Right ventricle myocardium inferior (tissue), 1 donor: Measurements from ENCODE around the gene YPEL2. TPM values are rescaled to one million over a fixed set of nuclear protein-coding genes. Genes with fewer than 3 reads are reported as not detected.

Experiments used
- ATAC-seq: fragments of 200-7000 bp; cut with Tn5 transposase; one replicate; pipeline ENCODE4 v1.9.1; 2020; ENCODE audit warnings: mild to moderate bottlenecking, moderate library complexity
- DNase-seq: peaks from one replicate; pipeline ENCODE4 v3.0.0; 2021; ENCODE audit errors: missing footprints
- intact Hi-C: fragments of 100-400 bp; cut with DNase I; formaldehyde crosslinking; loops from one replicate; pipeline ENCODE4 v1.11.0; 2022
- total RNA-seq: library from RNA; stranded (reverse); fragmentation: NEBNext Ultra II Directional; extraction: Animal tissue kit (Norgen Biotek cat#: 25700); gene quantifications from one replicate; pipeline ENCODE4 v1.2.1, GENCODE V29; 2021
- donor health status: DM: no; HTN: yes; CAD: no; lungs with severe emphysema.

The YPEL2 gene
- total RNA-seq, 1 donor from 2014 or later: 32.7 TPM

DNA sequence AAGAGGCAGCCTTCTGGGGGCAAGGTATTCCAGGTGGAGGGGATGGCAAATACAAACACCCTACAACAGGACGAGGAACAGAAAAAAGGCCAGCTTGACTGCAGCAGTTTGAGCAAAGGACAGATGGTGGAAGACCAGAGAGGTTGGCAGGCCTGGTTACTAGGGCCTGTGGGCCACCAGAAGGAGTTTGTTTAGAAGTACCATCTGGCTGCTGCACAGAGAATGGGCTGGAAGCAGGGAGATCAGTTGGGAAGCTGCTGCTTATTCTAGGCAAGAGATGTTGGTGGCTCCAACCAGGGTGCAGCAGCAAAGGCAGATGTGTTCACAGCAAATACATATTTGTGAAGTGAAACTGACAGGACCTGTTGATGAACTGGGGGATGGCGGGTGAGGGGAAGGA is 2.9 kb upstream of the YPEL2 start:
- ATAC-seq: no peak
- DNase-seq: no peak
- intact Hi-C loops: no loop called here

DNA sequence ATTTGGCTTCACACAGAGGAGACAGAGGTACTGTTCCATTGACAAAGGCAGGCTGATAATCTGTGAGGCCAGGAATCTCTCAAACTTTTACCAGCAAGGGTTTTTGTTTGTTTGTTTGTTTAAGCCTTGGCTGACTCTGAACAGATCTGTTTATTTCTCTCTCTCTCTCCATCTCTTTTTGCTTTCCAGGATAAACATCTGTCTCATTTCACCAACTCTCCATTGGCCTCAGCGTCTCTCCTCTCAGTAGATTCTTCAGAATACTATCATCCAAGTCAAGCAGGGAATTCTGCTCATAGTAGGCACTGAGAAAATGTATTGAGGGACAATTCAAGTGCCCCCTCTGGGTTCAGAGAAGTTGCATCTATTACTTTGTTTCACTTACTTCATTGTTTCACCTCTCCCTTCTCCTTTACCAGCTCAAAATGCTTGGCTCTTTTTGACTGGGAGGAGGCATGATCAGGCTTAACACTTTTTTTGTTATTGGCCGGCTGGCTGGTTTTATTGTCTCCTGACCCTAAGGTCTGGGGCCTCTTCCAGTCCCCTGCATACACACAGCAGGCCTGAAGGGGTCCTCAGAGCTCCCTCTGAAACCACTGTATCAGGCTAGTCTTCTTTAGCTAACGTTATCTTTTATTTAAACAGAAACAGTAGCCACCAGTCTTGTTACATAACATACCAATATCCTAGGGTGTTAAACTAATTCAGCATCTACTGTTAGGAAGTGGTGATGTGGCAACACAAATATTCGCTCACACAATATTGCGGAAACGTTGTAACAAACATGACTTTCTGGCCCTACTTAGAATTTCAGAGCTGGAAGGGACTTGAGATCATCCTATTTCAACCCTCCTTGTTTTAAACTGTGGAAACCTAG is 2.0 kb upstream of the YPEL2 start:
- intact Hi-C loops: loop anchor here (1.0 kb wide), 2 partner anchors 94 to 112 kb away; no protein-coding TSS in a partner anchor
- ATAC-seq (peak; percentile 70), DNase-seq (no peak)

DNA sequence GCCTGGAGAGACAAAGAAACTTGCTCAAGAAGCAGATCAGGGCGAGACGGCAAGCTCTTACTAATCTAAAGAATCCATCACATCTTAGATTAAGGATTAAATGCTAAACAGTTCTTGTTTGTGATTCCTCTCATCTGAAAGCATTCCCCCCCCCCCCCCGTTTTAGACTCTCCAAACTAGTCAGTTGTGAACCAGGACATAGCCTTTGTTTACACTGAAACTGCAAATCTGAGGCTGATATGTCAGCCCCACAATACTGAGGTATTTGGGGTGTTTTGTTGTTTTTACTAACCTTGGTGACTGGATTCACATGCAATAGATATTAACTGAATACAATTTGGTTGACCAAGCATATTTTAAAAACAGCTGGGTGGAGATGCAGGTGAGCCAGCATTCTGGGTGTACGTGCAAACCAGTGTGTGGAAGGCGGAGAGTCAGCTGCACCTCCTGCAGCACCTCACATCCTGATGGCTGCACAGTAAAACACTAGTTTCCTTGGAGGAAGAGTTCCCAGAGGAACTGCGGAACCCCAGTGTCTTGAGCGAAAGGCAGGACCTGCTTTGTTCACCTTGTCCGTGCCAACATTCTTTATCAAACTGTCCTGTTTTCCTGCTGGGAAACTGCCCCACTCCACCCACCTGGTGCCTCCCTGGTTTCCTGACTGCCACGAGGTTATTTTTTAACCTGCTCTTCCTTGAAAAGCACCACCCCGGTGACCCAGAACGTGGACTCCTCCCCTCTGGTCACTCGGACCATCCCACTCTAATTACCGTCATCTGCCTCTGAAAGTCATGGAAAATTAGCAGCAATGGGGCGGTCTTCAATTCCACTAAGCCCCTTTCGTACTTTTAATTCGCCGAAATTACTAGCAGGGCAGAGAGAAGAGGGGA is 1.2 kb upstream of the YPEL2 start:
- intact Hi-C loops: loop anchor here (1.0 kb wide), 1 partner anchor 93 kb away; no protein-coding TSS in a partner anchor
- DNase-seq (no peak), ATAC-seq (no peak)

DNA sequence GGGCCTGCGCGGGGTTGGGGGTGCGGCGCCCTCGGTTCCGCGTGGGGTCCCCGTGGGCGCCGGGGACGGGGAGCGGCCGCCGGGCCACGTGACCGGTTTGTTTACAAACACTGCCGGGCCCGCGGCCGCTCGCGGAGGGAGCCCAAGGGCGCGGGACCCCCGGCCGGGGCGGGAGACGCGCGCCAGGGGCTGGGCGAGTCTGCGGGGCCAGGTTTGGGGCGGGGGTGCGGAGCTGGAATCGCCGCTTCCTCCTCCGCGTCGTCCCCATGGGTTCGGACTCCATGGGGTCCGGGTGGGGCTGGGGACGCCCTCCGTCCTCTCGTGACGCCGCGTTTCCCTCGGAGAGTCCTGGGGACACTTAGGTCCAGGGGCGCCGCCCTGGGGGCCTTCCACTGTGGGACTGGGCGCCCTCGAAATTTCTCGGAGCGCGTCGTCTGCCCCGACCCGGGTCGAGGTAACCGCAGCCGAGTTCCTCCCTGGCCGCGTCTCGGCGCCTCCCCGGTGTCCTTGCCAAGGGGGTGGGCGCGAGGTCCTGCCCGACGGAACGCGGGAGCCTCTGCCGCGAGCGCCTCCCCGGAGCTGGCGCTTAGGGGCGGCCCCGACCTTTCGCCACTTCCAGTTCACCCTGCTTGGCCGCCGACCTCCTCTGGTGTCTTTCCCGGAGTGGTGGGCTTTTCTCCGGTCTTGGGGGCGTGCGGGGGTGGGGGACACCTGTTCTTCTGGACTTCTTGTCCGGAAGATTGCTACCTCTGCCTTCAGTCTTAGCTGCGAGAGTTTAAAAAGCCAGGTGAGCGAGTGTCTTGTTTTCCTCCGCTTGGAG is 684 bp downstream of the YPEL2 start:
- intact Hi-C loops: no loop called here
- peak; percentile 38 for ATAC-seq
- DNase-seq: peak; percentile 86

DNA sequence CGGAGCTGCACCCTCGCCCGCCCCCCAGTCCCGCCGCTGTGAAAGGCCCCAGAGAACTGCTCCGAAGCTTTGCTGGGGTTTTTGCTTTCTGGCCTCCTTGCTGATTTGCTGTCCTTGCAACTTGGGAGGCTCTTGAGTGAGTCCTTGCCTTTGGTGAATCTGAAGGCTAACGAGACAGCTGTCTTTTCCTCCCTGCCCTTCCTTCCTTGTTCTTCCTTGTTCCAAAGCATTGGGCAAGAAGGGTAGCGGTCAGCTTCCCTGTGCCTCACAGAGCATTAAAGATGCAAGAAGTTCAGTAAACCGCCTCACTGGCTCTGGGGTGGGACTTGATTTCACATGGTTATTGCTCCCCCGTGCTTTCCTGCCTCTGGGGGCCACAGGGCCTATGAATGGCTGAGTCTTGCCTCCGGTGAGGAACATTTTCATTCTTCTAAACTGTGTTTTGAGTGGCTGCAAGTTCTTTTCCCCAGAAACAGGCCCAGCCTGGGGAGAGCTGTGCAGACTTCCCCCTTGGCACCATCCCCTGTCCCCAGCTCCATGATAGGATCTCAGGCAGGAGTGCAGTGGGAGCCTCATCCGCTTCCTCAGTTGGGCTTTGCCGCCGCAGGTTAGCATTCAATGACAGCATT is 1.4 kb downstream of the YPEL2 start:
- ATAC-seq (peak; percentile 5), DNase-seq (no peak)
- intact Hi-C loops: no loop called here

DNA sequence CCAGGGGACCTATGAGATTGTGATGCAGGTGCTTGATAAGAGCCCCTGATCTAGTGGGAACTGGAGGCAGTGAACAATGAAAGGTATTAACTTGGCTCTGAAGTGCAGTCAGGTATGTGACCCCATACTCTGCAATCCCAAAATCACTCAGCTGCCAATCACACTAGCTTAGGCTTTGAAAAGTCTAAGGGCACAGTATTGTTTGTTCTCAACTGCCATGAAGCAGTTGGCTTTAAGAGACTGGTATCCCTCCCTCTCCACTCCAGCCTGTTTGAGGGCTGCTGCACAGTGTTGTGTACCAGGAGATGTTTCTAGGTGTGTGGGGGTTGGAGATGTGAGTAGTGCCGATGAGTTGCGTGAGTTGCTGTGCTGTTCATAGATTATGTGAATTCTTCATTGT is 2.4 kb downstream of the YPEL2 start:
- intact Hi-C loops: loop anchor here (2.0 kb wide), 1 partner anchor 31 kb away; no protein-coding TSS in a partner anchor
- ATAC-seq: no peak

DNA sequence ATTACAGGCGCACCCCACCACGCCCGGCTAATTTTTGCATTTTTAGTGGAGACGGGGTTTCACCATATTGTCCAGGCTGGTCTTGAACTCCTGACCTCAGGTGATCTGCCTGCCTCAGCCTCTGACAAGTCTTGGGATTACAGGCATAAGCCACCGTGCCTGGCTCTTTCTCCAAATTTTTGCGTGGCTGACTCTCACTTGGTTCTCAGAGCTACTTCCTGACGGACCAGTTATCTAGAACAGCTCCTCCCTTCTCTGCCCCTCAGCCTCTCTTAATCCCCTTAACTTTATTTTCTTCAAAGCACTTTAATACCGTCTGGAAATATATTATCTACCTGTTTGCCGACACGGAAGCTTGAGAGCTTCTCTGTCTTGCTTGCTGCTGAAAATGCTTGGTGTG is 4.2 kb downstream of the YPEL2 start:
- DNase-seq: no peak
- intact Hi-C loops: loop anchor here (2.0 kb wide), 1 partner anchor 29 kb away; no protein-coding TSS in a partner anchor

More for the DNA sequence above, 2.4 kb downstream of the YPEL2 start:
- DNase-seq: no peak

DNA sequence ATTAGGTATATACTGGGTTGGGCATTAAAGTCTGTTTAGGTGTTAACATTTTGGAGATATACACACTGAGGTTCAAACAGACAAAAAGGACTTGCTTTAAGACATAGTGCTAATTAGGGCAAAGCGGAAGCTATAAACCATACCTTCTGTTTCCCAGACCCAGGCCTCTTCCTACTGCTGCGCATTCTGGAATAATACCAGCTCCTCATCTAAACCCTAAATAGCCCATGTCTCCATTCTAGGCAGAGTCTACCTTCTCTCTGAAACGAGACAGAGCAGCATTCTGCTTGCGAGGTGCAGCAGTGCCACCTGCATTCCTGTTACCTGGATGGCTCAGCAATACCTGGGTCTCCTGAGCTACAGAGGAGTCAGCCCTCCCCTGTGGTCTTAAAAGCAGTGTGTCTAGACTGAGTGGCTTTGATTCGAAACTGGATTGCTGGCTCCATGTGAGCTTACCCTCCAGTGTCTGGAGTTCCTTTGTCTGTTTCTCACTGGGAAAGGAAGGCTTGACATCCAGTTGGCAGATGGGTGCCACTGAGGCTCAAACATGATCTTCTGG is 6.4 kb downstream of the YPEL2 start:
- intact Hi-C loops: no loop called here
- DNase-seq (no peak), ATAC-seq (no peak)

More for the DNA sequence above, 4.2 kb downstream of the YPEL2 start:
- ATAC-seq: no peak

DNA sequence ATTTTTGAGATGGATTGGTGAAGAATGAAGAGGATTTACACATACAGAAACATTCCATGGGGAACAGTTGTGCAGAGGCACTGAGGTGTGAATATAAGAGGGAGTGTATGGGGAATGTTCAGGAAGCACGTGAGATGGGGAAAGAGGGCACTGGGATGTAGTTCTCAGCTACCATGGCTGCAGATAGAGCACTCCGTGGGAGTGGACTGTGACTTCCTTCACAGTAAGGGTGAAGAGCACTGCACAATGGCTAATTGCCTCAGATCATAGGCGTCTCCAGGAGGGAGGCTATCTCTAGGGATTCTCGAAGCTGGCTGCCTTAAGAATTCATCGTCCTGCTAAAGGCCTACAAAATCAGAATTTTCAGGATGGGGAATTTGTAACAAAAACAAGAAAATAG is 7.0 kb downstream of the YPEL2 start:
- ATAC-seq: no peak
- intact Hi-C loops: no loop called here
- no peak for DNase-seq

DNA sequence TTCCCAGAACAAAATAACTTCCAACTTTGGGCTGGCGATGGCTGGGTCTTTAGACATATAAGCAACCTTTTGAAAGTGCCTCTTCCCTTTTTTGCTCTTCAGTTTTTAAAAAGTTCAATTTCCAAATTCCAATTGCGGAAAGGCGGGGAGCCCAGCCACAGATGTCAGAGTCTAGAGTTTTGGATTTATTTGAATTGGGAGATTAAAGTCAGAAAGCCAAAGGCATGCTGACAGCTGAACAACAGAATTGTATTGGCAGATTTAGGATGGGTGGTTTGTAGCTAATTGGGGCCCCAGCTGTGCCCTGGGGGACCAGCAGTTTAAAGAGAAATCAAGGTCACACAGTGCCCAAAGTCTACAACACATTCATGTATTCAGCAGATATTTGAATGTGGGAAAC is 10.5 kb downstream of the YPEL2 start:
- intact Hi-C loops: no loop called here

DNA sequence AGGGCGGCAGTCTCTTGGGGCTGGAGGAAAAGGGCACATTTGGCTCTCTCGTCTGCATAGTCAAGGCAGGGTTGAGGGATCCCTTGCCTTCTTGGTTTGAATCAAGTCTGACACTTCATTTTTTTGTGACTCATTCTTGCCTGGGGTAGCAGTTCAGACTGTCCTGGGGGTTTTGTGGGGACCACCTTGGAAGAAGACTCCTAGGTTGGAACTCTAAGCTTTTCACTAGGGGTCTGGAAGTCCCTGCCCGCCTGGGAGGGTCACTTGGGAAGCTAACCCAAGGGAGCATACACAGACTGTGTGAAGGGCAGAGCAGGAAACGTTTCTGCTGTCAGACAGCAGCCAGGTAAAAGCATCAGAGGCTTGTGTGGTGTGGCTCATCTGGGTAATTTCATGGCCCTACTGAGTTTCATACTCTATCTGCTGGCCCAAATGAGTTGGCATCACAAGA is 11.3 kb downstream of the YPEL2 start:
- no peak for DNase-seq

More for the DNA sequence above, 10.5 kb downstream of the YPEL2 start:
- no peak for DNase-seq
- no peak for ATAC-seq

DNA sequence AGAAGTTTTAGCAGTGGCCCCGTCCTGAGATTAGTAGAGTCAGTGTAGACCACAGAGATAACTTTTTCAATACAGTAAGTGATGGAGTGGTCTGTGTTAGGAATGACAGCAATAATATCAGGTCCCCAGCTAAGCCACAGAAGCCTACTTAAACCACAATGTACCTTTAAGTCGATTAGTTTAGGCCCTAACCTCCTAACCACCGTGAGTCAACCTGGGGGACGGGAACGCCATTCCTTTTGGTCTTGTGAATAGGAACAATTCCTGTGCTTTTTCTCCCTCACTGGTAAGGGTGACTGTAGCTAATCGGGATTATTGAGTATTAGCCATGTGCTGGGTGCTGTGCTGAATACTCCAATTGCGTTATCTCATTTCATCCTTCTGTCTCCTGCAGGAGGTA is 14.0 kb downstream of the YPEL2 start:
- intact Hi-C loops: no loop called here
- no peak for ATAC-seq
- DNase-seq: no peak

More for the DNA sequence above, 11.3 kb downstream of the YPEL2 start:
- ATAC-seq: no peak
- intact Hi-C loops: no loop called here

DNA sequence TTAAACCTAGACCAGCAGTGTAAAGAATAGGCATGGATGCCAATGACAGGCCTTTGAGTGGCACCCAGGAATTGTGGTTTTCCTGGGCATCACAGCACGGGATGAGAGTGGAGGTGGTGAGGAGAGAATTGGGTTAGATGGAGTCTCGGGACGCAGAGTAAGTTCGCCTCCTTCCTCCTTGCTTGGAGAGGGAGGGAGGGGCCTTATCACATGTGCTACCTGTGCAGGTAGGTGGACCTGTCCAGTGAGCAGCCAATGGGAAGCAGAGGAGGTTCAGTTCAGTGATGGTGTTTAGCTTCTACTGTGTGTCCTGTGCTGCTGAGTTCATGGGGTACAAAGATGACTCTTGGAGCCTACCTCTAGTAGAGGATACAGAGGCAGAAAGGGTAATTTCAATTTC is 14.9 kb downstream of the YPEL2 start:
- intact Hi-C loops: no loop called here
- ATAC-seq: no peak
- DNase-seq: no peak

DNA sequence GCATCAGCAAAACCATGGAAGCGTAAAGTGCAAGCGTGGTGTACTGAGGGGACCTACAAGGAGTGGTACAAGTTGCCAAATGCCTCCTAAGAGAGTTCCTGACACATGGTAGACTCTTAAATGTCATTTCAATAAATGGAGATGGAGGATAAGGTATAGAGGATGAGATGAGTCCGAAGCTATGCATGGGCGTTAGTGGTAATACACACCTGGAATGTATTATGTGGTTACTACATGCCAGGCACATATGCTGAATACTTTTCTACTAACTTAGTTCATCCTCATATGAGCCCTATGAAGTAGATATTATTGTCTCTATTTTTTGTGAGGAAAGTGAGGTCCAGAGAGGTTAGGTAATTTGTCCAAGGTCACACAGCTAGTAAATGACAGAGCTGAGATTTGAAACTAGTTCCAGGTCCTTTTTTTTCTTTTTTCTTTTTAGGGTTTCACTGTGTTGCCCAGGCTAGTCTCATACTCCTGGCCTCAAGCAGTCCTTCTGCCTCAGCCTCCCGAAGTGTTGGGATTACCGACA is 15.5 kb downstream of the YPEL2 start:
- no peak for ATAC-seq
- no peak for DNase-seq
- intact Hi-C loops: no loop called here

DNA sequence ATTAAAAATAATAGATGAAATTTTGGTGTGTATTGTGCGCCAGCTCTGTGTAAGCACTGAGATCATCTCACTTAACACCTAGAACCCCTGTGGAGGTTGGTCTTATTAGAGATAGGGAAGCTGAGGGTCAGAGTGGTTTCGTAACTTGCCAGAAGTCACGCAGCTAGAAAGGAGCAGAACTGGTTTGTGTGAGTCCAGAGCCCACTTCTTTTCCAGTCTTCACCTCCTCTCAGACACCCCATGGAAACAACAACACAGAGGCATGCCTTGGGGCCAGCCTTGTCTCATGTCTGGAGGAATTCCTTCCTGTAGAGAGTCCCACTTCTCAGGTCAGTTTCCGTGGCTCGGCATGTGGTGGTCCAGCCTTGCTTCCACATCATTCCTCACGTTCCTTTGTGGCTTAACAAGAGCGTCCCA is 16.5 kb downstream of the YPEL2 start:
- no peak for ATAC-seq
- intact Hi-C loops: no loop called here
- no peak for DNase-seq

DNA sequence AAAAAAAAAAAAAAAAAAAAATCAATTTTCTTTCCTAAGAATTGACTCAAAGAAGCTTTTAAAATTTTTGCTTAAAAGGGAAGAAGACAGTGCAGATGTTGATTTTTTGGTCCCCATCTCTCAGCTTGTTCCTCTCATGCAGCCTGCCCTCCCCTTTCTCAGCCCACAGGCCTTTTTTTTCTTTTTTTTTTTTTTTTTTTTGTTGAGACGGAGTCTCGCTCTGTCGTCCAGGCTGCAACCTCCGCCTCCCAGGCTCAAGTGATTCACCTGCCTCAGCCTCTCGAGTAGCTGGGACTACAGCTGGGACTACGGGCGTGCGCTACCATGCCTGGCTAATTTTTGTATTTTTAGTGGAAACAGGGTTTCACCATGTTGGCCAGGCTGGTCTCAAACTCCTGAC is 17.7 kb downstream of the YPEL2 start:
- DNase-seq: no peak
- intact Hi-C loops: no loop called here
- no peak for ATAC-seq

DNA sequence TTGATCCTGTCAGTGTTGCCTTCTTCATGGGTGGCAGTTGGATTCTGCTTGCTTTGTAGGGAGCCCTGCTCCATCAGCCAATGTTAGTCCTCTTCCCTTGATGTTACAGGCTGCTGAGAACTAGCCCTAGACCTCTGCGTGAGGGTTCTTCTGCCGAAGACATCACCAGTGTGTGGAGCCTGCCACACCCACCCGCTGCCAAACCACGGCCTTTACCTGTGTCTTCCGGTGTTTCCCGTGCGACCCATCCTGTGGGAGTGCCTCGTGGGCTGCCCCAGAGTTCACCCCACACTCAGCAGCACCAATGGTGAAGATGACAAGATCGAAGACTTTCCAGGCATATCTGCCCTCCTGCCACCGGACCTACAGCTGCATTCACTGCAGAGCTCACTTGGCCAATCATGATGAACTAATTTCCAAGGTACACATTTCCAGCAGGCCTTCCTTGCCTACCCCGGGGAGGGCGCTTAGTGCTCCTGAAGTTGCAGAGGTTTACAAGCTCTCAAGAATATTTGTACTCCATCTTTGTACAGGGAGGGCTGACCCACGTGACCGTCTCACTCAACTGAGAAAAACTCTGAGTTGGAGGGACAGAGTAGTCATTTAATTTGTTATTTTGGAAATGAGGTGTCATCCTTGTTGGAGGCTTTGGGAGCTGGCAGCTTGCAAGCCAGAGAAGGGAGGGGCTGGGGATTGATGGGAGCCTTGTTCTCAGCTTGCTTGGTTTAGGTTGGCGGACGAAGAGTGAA is 21.8 kb downstream of the YPEL2 start:
- DNase-seq (no peak), ATAC-seq (no peak)
- intact Hi-C loops: no loop called here
